ENCODE measurements around the gene PLA2G4F. TPM values are rescaled to one million over a fixed set of nuclear protein-coding genes. Genes with fewer than 3 reads are reported as not detected.

The PLA2G4F gene, protein sequence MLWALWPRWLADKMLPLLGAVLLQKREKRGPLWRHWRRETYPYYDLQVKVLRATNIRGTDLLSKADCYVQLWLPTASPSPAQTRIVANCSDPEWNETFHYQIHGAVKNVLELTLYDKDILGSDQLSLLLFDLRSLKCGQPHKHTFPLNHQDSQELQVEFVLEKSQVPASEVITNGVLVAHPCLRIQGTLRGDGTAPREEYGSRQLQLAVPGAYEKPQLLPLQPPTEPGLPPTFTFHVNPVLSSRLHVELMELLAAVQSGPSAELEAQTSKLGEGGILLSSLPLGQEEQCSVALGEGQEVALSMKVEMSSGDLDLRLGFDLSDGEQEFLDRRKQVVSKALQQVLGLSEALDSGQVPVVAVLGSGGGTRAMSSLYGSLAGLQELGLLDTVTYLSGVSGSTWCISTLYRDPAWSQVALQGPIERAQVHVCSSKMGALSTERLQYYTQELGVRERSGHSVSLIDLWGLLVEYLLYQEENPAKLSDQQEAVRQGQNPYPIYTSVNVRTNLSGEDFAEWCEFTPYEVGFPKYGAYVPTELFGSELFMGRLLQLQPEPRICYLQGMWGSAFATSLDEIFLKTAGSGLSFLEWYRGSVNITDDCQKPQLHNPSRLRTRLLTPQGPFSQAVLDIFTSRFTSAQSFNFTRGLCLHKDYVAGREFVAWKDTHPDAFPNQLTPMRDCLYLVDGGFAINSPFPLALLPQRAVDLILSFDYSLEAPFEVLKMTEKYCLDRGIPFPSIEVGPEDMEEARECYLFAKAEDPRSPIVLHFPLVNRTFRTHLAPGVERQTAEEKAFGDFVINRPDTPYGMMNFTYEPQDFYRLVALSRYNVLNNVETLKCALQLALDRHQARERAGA
- 0.01 TPM for polyA plus RNA-seq (2013, experiment 1 of 2)
- 0.07 TPM for polyA plus RNA-seq (2013, experiment 2 of 2)

DNA sequence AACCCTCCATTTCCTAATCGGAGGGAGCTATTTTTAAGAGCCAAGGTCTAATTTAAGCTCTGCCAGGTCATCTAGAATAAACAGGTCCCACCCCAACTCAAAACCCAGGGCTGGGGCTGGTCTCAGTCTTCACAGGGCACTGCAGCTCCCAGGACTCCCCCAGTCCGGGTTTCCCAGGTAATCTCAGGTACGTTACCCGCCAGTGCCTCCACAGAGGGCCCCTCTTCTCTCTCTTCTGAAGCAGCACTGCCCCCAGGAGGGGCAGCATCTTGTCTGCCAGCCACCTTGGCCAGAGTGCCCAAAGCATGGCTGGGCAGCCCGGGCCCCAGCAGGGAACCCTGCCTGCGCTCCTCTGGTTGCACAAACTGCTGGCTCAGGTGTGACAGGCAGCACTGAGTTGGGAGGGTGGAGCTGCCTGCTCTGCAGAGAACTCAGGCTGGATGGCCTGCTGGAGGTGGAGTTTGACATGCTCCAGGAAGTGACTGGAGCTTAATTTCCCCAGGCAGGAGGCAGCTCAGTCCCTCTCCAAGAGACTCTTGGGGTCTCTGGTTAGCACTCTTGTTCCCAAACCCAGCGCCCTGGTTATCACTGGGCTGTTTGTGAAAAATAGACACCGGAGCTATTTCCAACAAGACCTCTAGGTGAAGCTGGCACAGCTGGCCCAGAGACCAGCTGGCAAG lies at the start of gene PLA2G4F:
PLA2G4F (minus strand) TSS at position 394 of the 680 bp plus-strand sequence; CDS start at position 307, 87 bp downstream.
- Histone ChIP-seq H3K4ac (ENCODE audit: low read depth, low read length) (no peak within 1 kb of the TSS), H3K4me1 (ENCODE audit: control insufficient read depth, low read depth, low read length) (no peaks in the 10 kb centered on the region), H3K56ac (ENCODE audit: low read length) (no peak within 1 kb of the TSS), H3K27ac (ENCODE audit: low read depth, low read length) (no peak within 1 kb of the TSS), H3K27me3 (ENCODE audit: insufficient read depth, low read length, poor library complexity) (no peaks in the 10 kb centered on the region), H3K4me3 (ENCODE audit: low read length) (no peak within 1 kb of the TSS), H2AK5ac (ENCODE audit: low read length) (no peak within 1 kb of the TSS), H4K8ac (ENCODE audit: low read depth, low read length) (no peak within 1 kb of the TSS), H4K5ac (ENCODE audit: low read length) (no peak within 1 kb of the TSS), H2BK15ac (replicated peaks; ENCODE audit: low read depth) (no peak within 1 kb of the TSS), H3K79me2 (ENCODE audit: control insufficient read depth, insufficient read depth, low read length) (no peaks in the 10 kb centered on the region), H3K9ac (ENCODE audit: low read length) (no peak within 1 kb of the TSS), H2BK120ac (ENCODE audit: low read depth, low read length) (no peak within 1 kb of the TSS), H3K36me3 (ENCODE audit: control insufficient read depth, insufficient read depth, low read length) (peaks cover 6% of the 10 kb centered on the region), H3K23ac (ENCODE audit: low read length) (no peak within 1 kb of the TSS), H3K18ac (ENCODE audit: low read length) (no peak within 1 kb of the TSS), H2BK5ac (ENCODE audit: low read length) (no peak within 1 kb of the TSS), H3K79me1 (ENCODE audit: low read length) (no peaks in the 10 kb centered on the region), H3K4me2 (ENCODE audit: low read length) (no peak within 1 kb of the TSS)
- no CpG with 5 or more reads among the region's 8 CpGs for WGBS (ENCODE audit: extremely low coverage, insufficient coverage, low lambda C conversion rate)
- peak; percentile 52 for DNase-seq

DNA sequence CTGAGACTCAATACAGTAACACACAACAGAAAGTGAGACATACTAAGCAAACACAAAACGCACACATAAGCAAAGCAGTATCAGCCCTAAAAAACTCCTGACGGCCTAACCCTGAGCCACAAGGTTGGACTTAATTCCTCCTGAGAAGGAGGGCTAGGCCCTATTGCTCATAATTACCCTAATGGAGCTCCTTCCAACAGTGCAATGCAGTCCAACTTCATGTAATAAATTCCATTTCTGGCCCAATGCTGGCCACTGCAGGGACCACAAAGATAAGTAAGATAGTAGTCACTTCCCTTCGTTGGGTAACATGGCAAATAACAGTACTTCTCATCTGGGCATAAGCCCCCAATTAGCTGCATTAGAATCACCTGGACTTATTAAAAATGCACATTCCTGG lies 47.5 kb upstream of the PLA2G4F start:
- no peak overlapping the region for H2BK120ac ChIP-seq (ENCODE audit: low read depth, low read length)
- no peak overlapping the region for H3K56ac ChIP-seq (ENCODE audit: low read length)
- no peak overlapping the region for H4K8ac ChIP-seq (ENCODE audit: low read depth, low read length)
- H3K23ac ChIP-seq (ENCODE audit: low read length) = no peak overlapping the region
- H3K27ac ChIP-seq (ENCODE audit: low read depth, low read length) = no peak overlapping the region
- peaks cover 2% of the 10 kb centered on the region for H3K4me1 ChIP-seq (ENCODE audit: control insufficient read depth, low read depth, low read length)
- H2BK5ac ChIP-seq (ENCODE audit: low read length) = no peak overlapping the region
- H3K4me2 ChIP-seq (ENCODE audit: low read length) = no peak overlapping the region
- no peak overlapping the region for H3K9ac ChIP-seq (ENCODE audit: low read length)
- H3K4me3 ChIP-seq (ENCODE audit: low read length) = no peak overlapping the region
- no peak overlapping the region for H3K4ac ChIP-seq (ENCODE audit: low read depth, low read length)
- H4K5ac ChIP-seq (ENCODE audit: low read length) = no peak overlapping the region
- no peaks in the 10 kb centered on the region for H3K36me3 ChIP-seq (ENCODE audit: control insufficient read depth, insufficient read depth, low read length)
- H3K79me2 ChIP-seq (ENCODE audit: control insufficient read depth, insufficient read depth, low read length) = no peaks in the 10 kb centered on the region
- no peak overlapping the region for H3K18ac ChIP-seq (ENCODE audit: low read length)
- WGBS (ENCODE audit: extremely low coverage, insufficient coverage, low lambda C conversion rate) = no CpG with 5 or more reads among the region's 3 CpGs
- H3K79me1 ChIP-seq (ENCODE audit: low read length) = peaks cover 11% of the 10 kb centered on the region
- no peak overlapping the region for H2AK5ac ChIP-seq (ENCODE audit: low read length)
- DNase-seq = no peak
- H2BK15ac ChIP-seq (replicated peaks; ENCODE audit: low read depth) = no peak overlapping the region
- no peaks in the 10 kb centered on the region for H3K27me3 ChIP-seq (ENCODE audit: insufficient read depth, low read length, poor library complexity)

DNA sequence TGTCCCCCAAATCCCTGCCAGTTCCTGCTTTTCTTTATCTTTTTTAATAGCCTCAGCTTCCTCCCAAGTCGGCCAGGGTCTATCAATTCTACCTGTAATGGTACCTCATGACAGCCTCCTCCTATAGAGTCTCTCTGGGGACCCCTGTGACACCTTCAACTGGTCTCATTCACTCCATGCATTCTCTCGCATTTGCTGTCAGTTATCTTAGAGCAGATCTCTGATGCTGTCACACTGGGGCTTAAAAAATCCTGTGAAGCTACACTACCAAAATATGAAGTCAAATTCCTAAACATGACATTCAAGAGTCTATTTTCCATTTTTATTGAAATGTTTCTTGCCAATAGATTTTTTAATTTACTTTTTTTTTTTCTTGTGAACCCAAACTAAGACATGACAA lies 46.2 kb upstream of the PLA2G4F start:
- no peak overlapping the region for H2AK5ac ChIP-seq (ENCODE audit: low read length)
- H3K27me3 ChIP-seq (ENCODE audit: insufficient read depth, low read length, poor library complexity) = no peaks in the 10 kb centered on the region
- H3K36me3 ChIP-seq (ENCODE audit: control insufficient read depth, insufficient read depth, low read length) = no peaks in the 10 kb centered on the region
- no peak overlapping the region for H2BK5ac ChIP-seq (ENCODE audit: low read length)
- no peak overlapping the region for H4K8ac ChIP-seq (ENCODE audit: low read depth, low read length)
- DNase-seq = peak; percentile 10
- H3K4ac ChIP-seq (ENCODE audit: low read depth, low read length) = no peak overlapping the region
- no peak overlapping the region for H3K4me3 ChIP-seq (ENCODE audit: low read length)
- WGBS (ENCODE audit: extremely low coverage, insufficient coverage, low lambda C conversion rate) = no CpG with 5 or more reads among the region's 2 CpGs
- H3K27ac ChIP-seq (ENCODE audit: low read depth, low read length) = no peak overlapping the region
- no peak overlapping the region for H3K9ac ChIP-seq (ENCODE audit: low read length)
- no peak overlapping the region for H3K18ac ChIP-seq (ENCODE audit: low read length)
- H2BK120ac ChIP-seq (ENCODE audit: low read depth, low read length) = no peak overlapping the region
- peaks cover 2% of the 10 kb centered on the region for H3K4me1 ChIP-seq (ENCODE audit: control insufficient read depth, low read depth, low read length)
- no peak overlapping the region for H4K5ac ChIP-seq (ENCODE audit: low read length)
- H3K79me1 ChIP-seq (ENCODE audit: low read length) = peaks cover 10% of the 10 kb centered on the region
- H2BK15ac ChIP-seq (replicated peaks; ENCODE audit: low read depth) = no peak overlapping the region
- H3K23ac ChIP-seq (ENCODE audit: low read length) = no peak overlapping the region
- H3K4me2 ChIP-seq (ENCODE audit: low read length) = no peak overlapping the region
- H3K79me2 ChIP-seq (ENCODE audit: control insufficient read depth, insufficient read depth, low read length) = no peaks in the 10 kb centered on the region
- no peak overlapping the region for H3K56ac ChIP-seq (ENCODE audit: low read length)

DNA sequence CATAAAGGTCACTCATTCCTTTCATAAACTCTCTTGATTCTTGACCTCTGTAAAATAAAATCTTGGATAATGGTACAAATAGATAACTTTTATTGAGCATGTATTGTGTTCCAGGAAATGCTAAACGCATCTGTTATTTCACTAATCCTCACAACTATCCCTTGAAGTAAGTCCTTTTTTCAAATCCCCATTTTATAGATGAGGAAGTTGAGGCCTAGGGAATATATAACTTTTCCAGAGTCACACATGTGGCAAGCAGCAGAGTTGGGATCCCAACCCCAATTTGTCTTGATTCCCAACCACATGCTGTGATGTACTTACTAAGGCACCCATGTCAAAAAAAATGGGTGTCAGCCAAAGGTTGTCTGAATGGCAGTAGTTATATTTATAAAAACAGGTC lies 45.4 kb upstream of the PLA2G4F start:
- no peak for DNase-seq
- H3K27ac ChIP-seq (ENCODE audit: low read depth, low read length) = no peak overlapping the region
- no CpG with 5 or more reads among the region's 1 CpG for WGBS (ENCODE audit: extremely low coverage, insufficient coverage, low lambda C conversion rate)

DNA sequence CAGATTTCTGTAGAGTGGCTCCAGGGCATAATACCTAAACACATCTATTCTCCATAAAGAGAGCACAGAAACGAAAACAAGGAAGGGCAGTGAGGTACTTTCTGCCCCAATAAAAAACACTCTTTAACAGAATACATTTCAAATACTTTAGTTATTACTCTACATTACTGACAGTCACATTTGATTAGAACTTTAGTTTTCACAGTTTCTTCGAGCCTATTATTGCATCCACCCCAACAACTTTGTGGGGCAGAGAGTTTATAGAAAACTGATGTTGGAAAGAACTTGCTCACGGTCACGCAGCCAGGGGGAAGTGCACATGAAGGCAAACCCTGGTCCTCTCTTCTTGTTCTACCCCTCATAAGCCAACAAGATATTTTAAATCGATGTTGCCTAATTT lies 42.7 kb upstream of the PLA2G4F start:
- H2BK5ac ChIP-seq (ENCODE audit: low read length) = no peak overlapping the region
- WGBS (ENCODE audit: extremely low coverage, insufficient coverage, low lambda C conversion rate) = no CpG with 5 or more reads among the region's 5 CpGs
- no peaks in the 10 kb centered on the region for H3K27me3 ChIP-seq (ENCODE audit: insufficient read depth, low read length, poor library complexity)

More for the DNA sequence above, 45.4 kb upstream of the PLA2G4F start:
- Histone ChIP-seq H3K23ac (ENCODE audit: low read length) (no peak overlapping the region), H3K4me1 (ENCODE audit: control insufficient read depth, low read depth, low read length) (no peaks in the 10 kb centered on the region), H3K4ac (ENCODE audit: low read depth, low read length) (no peak overlapping the region), H2AK5ac (ENCODE audit: low read length) (no peak overlapping the region), H3K27me3 (ENCODE audit: insufficient read depth, low read length, poor library complexity) (no peaks in the 10 kb centered on the region), H3K18ac (ENCODE audit: low read length) (no peak overlapping the region), H3K36me3 (ENCODE audit: control insufficient read depth, insufficient read depth, low read length) (no peaks in the 10 kb centered on the region), H3K9ac (ENCODE audit: low read length) (no peak overlapping the region), H3K4me3 (ENCODE audit: low read length) (no peak overlapping the region), H3K56ac (ENCODE audit: low read length) (no peak overlapping the region), H3K79me1 (ENCODE audit: low read length) (peaks cover 8% of the 10 kb centered on the region), H3K4me2 (ENCODE audit: low read length) (no peak overlapping the region), H3K79me2 (ENCODE audit: control insufficient read depth, insufficient read depth, low read length) (no peaks in the 10 kb centered on the region), H2BK120ac (ENCODE audit: low read depth, low read length) (no peak overlapping the region), H2BK5ac (ENCODE audit: low read length) (no peak overlapping the region), H4K5ac (ENCODE audit: low read length) (no peak overlapping the region), H4K8ac (ENCODE audit: low read depth, low read length) (no peak overlapping the region), H2BK15ac (replicated peaks; ENCODE audit: low read depth) (no peak overlapping the region)

More for the DNA sequence above, 42.7 kb upstream of the PLA2G4F start:
- Histone ChIP-seq H2BK15ac (replicated peaks; ENCODE audit: low read depth) (no peak overlapping the region), H3K79me1 (ENCODE audit: low read length) (peaks cover 2% of the 10 kb centered on the region), H3K36me3 (ENCODE audit: control insufficient read depth, insufficient read depth, low read length) (no peaks in the 10 kb centered on the region), H3K4me1 (ENCODE audit: control insufficient read depth, low read depth, low read length) (no peaks in the 10 kb centered on the region), H3K4me3 (ENCODE audit: low read length) (no peak overlapping the region), H3K56ac (ENCODE audit: low read length) (no peak overlapping the region), H3K4ac (ENCODE audit: low read depth, low read length) (no peak overlapping the region), H3K23ac (ENCODE audit: low read length) (no peak overlapping the region), H3K9ac (ENCODE audit: low read length) (no peak overlapping the region), H2AK5ac (ENCODE audit: low read length) (no peak overlapping the region), H4K8ac (ENCODE audit: low read depth, low read length) (no peak overlapping the region), H2BK120ac (ENCODE audit: low read depth, low read length) (no peak overlapping the region), H3K18ac (ENCODE audit: low read length) (no peak overlapping the region), H4K5ac (ENCODE audit: low read length) (no peak overlapping the region), H3K79me2 (ENCODE audit: control insufficient read depth, insufficient read depth, low read length) (no peaks in the 10 kb centered on the region), H3K4me2 (ENCODE audit: low read length) (no peak overlapping the region), H3K27ac (ENCODE audit: low read depth, low read length) (no peak overlapping the region)
- DNase-seq = no peak

Measured in mesendoderm (in vitro differentiated cells).